ENCODE measurements around the gene IGSF9B. TPM values are rescaled to one million over a fixed set of nuclear protein-coding genes. Genes with fewer than 3 reads are reported as not detected.

Gene IGSF9B
- total and polyA plus RNA-seq, 10 of the 15 experiments (the other 5 are each of a cell fraction or from before 2014, with no cell fraction given): 0.03 to 3.7 (median 0.20) TPM; not detected in 2

GRCh38 chr11:133928628-133929059, 28.1 kb downstream of the IGSF9B start:
- in situ Hi-C loops (cut with MboI): loop anchor here (5.0 kb wide), 1 partner anchor 214 kb away; no protein-coding TSS in a partner anchor
- Histone ChIP-seq H4K20me1 (ENCODE audit: control insufficient read depth, insufficient read depth) (no peaks in the 10 kb centered on the region), H3K4me3 (no peak overlapping the region), H3K9ac (ENCODE audit: control insufficient read depth, insufficient read depth, low read length) (no peak overlapping the region), H3K4me2 (ENCODE audit: control insufficient read depth, insufficient read depth) (peak overlapping the region; percentile 25; the same call in 1 of the 2 replicates), H3K9me3 (replicated peaks; ENCODE audit: control insufficient read depth, insufficient read depth, low read length) (no peaks in the 10 kb centered on the region), H2AFZ (ENCODE audit: control insufficient read depth, low read depth, low read length) (no peak overlapping the region), H3K27ac (ENCODE audit: control insufficient read depth, insufficient read depth) (no peak overlapping the region), H3K36me3 (ENCODE audit: control insufficient read depth in 2 of 2, insufficient read depth in 2 of 2, low read length in 1 of 2) (no peaks in the 10 kb centered on the region; a peak in 1 of 4 replicates), H3K27me3 (replicated peaks in 1 of 2; ENCODE audit: control insufficient read depth in 2 of 2, insufficient read depth in 2 of 2, low read length in 1 of 2) (no peaks in the 10 kb centered on the region), H3K79me2 (ENCODE audit: control insufficient read depth, insufficient read depth, low read length) (no peaks in the 10 kb centered on the region), H3K4me1 (ENCODE audit: control insufficient read depth, insufficient read depth, low read length) (peaks cover 12% of the 10 kb centered on the region)
- WGBS (ENCODE audit: insufficient coverage, insufficient replicate concordance, low lambda C conversion rate, missing lambda C conversion rate): 0% methylated on average over 4 of the region's 5 CpGs
- peak; percentile 62 for FAIRE-seq
- ChIA-PET CTCF (interaction anchor here (0.6 to 2.4 kb wide), 14 partner anchors 12 to 211 kb away, joined by 3 to 14 read pairs (median 3); no protein-coding TSS in a partner anchor), POLR2A (no interaction called here), RAD21 (ENCODE audit: unreplicated experiment) (interaction anchor here (1.0 to 2.3 kb wide), 6 partner anchors 24 to 170 kb away, joined by 3 to 10 read pairs (median 6); no protein-coding TSS in a partner anchor), SMC1A (ENCODE audit: uncharacterized antibody, unreplicated experiment) (interaction anchor here (0.8 to 2.1 kb wide), 4 partner anchors 14 to 170 kb away, joined by 3 to 8 read pairs (median 4); no protein-coding TSS in a partner anchor)
- TF ChIP-seq HDAC6 (IDR thresholded peaks at IDR 0.05; ENCODE audit: unreplicated experiment) (no peak), RELA (IDR thresholded peaks at IDR 0.05; ENCODE audit: borderline replicate concordance, partially characterized antibody) (no peak), TARDBP (IDR thresholded peaks at IDR 0.05; ENCODE audit: borderline replicate concordance) (no peak), PKNOX1 (IDR thresholded peaks at IDR 0.05) (peak; percentile 38), PRDM15 (CRISPR knock-in tag; IDR thresholded peaks at IDR 0.05) (no peak), MEF2B (IDR thresholded peaks at IDR 0.05; ENCODE audit: partially characterized antibody, poor library complexity, severe bottlenecking) (peak; percentile 71), ATF7 (IDR thresholded peaks at IDR 0.05; ENCODE audit: low read depth) (0 out of 2 replicates have a peak, but pooled peaks have one; percentile 9)
- TF ChIP-seq, protein P1, sequence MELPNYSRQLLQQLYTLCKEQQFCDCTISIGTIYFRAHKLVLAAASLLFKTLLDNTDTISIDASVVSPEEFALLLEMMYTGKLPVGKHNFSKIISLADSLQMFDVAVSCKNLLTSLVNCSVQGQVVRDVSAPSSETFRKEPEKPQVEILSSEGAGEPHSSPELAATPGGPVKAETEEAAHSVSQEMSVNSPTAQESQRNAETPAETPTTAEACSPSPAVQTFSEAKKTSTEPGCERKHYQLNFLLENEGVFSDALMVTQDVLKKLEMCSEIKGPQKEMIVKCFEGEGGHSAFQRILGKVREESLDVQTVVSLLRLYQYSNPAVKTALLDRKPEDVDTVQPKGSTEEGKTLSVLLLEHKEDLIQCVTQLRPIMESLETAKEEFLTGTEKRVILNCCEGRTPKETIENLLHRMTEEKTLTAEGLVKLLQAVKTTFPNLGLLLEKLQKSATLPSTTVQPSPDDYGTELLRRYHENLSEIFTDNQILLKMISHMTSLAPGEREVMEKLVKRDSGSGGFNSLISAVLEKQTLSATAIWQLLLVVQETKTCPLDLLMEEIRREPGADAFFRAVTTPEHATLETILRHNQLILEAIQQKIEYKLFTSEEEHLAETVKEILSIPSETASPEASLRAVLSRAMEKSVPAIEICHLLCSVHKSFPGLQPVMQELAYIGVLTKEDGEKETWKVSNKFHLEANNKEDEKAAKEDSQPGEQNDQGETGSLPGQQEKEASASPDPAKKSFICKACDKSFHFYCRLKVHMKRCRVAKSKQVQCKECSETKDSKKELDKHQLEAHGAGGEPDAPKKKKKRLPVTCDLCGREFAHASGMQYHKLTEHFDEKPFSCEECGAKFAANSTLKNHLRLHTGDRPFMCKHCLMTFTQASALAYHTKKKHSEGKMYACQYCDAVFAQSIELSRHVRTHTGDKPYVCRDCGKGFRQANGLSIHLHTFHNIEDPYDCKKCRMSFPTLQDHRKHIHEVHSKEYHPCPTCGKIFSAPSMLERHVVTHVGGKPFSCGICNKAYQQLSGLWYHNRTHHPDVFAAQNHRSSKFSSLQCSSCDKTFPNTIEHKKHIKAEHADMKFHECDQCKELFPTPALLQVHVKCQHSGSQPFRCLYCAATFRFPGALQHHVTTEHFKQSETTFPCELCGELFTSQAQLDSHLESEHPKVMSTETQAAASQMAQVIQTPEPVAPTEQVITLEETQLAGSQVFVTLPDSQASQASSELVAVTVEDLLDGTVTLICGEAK (IDR thresholded peaks at IDR 0.05; ENCODE audit: borderline replicate concordance): no peak
- TF ChIP-seq, protein P2, sequence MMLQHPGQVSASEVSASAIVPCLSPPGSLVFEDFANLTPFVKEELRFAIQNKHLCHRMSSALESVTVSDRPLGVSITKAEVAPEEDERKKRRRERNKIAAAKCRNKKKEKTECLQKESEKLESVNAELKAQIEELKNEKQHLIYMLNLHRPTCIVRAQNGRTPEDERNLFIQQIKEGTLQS (IDR thresholded peaks at IDR 0.05; ENCODE audit: borderline replicate concordance, extremely low read depth, low read depth, low read length): no peak
- intact Hi-C loops (cut with micrococcal nuclease; ENCODE audit: unreplicated experiment): loop anchor here (5.0 kb wide), 2 partner anchors 104 to 119 kb away; no protein-coding TSS in a partner anchor
- ATAC-seq: peak; percentile 70
- no peak for DNase-seq (ENCODE audit: low read depth, low spot score)
- no TSS peak for BruUV-seq (replicated peaks)
